HG02798 (cell line): Measurements from ENCODE around the gene CXCR3.
"Not testable (repeated sequence)": the region's sequence is repeated elsewhere in the genome, so short reads cannot be mapped to it uniquely, and the experiment has no call there.

ENCODE experiments used
- ATAC-seq: cut with Tn5 transposase; IDR thresholded peaks from one replicate; pipeline ENCODE4 v1.9.1; 2021; ENCODE audit warnings: mild to moderate bottlenecking; ENCODE audit not compliant: unreplicated experiment, poor library complexity

Gene CXCR3

DNA sequence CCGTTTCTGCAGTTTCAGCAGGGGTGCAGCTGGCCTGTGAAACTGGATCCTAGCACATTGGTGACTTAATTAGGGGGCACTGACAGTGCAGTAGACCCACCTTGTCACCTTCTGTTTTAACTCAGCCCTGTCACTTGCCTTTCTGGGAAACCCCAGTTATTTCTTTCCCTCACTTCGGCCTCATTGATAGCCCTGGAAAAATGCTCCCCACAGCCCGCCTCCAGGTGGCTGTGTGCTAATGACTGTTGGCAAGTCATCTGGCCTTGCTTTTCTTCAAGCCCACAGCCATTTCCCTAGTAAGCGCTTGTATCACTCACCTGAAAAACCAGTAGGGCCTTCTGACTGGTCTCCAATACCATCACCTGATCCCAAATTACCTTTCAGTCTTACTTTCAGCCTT, 3.3 kb downstream of the CXCR3 start:
- no peak for ATAC-seq

DNA sequence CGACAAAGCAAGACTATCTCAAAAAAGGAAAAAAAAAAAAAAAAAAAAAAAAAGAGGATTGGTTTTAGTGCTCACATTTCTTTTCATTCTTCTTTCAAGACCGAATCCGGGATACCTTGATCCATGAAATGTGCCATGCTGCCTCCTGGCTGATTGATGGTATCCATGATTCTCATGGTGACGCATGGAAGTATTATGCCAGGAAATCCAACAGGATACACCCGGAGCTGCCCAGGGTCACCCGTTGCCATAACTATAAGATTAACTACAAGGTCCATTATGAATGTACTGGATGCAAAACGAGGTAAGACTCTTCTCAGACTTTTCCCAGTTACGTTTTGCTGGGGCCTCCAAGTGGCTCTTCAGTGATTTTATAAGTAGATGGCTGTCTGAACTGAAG, 6.1 kb downstream of the CXCR3 start:
- ATAC-seq: no peak

DNA sequence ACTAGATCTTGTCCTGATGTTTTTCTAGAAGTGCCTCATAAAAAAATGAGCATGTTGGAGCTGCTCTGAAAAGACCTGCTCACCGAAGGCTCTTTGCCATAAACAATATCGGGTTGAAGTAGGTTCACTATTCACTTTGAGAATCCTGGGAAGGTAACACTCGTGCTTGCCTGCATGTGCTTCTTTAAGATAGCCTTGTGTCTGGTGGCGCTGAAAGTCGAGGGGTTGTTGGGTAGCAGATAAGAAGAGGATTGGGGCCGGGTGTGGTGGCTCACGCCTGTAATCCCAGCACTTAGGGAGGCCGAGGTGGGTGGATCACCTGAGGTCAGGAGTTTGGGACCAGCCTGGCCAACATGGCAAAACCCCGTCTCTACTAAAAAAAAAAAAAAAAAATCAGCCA, 6.6 kb downstream of the CXCR3 start:
- ATAC-seq: not testable (repeated sequence)

DNA sequence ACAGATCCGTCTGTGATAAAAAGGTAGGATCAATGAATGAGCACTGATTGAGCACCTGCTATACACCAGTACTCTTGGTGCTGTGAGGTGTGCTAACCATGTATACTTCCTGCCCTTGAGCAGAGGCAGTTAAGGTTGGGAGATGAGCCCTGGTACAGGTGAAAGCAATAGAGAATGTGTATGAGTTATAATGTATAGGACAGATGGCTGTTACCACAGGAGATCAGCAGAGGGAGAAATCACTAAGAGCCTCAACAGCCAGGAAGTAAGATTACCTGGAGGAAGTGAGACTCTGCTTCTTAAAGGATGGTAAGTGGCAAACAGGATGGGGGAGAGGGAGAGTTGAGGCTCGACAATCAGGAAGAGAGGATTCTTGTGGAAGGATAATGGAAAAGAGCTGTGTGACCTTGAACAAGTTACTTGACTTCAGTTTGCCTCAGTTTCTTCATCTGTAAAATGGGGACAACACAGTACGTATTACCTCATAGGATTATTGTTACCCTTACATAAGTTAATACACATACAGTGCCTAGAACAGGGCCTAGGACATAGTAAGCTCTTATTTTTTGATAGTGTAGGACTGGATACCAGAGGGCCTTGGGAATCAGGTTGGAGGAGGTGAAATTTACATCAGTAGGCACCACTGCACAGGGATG, 9.1 kb downstream of the CXCR3 start:
- no peak for ATAC-seq

DNA sequence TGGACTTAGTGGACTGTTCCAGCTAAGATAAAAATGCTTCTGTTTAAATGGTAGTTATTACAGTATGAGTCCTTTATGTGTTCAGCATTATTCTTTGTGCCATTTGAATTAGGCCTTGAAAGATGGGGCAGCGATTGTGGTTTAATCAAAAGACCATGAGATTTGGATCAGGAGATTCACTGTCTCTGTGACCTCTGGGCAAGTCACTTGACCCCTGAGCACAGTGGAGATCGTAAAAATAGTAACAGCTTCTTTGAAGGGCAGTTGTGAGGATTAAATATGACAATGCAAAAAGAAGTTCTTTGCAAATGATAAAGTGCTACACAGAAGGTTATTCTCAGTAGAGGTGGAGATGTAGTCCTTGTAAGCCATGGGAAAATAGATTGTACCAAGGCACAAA, 10.8 kb downstream of the CXCR3 start:
- ATAC-seq: no peak

DNA sequence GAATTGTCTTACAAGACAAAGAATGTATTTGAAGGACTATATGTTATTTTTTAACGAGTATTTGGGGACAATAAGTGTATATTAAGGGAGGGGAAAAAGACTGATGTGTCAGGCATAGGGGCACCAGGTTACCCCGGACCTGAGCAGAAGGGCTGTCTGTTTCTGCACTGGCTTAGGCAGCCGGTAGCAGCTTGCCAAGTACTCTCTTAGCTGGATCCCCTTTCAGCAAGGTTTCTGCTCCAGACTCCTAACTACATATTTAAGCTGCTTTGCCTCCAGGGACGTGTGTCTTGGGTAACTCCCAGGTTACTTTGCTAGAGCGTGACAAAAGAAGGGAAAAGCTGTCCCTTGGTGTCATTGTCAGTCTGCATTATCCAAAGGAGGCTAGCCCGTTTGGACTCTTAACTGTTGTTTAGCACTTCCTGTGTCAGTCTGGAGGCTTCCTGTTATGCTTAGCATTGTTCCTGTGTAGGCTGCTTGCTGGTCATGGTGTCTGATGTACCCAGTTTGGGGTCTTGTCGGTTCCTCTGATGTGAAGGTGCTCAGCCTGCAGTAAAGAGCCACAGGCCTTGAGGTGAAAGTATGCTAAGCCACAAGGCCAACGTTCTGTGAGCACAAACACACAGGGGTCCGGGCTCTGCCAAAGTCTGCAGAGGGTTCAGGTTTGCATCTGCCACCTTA, 11.6 kb downstream of the CXCR3 start:
- ATAC-seq: no peak

DNA sequence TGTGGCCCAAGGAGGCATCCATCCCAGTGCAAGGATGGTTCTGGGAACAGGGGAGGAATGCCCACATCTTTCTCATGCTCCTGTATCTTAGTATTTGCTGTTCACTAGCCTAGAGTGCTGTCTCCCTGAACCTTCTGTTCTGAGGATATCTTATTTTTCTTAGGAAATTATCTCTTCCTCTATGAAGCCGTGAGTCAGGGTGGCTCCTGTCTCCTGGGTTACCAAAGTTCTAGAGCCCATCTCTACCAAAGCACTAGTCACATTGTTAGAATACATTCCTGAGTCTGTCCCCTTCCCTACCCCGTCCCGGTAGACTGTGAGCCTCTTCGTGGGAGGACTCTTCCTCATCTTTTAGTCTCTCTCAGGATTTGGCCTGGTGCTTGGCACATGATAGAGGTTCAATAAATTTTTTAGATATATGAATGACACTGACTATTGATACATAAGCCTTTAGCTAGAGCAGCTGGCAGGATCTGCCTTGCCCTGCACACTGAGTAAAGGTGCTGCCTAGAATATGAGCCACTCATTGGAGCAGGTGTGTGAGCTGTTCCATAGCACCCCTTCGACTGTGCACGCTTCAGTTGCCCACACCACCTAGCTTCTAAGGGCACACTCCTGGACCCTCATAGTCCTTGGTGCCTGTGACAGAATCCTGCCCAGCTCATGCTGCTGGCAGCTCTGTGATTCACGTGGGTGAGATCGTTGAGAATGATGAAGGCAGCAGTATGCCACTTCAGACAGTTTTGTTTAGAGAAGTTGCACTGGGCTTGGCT, 13.3 kb downstream of the CXCR3 start:
- no peak for ATAC-seq

DNA sequence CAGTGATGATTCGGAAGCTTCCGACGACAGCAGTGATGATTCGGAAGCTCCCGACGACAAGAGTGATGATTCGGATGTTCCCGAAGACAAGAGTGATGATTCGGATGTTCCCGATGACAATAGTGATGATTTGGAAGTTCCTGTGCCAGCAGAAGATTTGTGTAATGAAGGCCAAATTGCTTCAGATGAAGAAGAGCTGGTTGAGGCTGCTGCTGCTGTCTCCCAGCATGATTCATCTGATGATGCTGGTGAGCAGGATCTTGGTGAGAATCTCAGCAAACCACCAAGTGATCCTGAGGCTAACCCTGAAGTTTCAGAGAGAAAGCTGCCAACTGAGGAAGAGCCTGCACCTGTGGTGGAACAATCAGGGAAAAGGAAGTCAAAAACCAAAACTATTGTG, 14.2 kb downstream of the CXCR3 start:
- ATAC-seq: no peak

DNA sequence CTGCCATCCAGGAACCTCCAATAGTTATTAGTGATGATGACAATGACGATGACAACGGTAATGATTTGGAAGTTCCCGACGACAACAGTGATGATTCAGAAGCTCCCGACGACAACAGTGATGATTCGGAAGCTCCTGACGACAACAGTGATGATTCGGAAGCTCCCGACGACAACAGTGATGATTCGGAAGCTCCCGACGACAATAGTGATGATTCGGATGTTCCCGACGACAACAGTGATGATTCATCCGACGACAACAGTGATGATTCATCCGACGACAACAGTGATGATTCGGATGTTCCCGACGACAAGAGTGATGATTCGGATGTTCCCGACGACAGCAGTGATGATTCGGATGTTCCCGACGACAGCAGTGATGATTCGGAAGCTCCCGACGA, 14.7 kb downstream of the CXCR3 start:
- ATAC-seq: no peak

DNA sequence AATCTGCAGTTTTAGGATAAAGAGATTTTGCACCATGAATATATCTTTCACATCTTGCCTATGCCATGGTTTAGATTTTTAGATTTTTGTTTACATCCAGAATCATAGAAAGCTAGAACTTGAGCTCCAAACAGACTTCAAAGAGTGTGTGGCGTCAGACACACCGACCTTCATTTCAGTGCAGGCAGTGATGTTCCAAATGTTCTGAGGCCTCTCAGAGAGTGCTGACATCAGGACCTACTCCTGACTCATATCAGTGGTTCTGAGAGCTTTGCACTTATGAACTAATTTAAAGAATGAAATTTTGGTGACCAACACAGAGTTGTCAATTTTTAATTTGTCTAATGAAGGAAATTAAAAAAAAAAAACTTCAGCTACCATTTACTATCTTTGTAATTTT, 18.3 kb downstream of the CXCR3 start:
- ATAC-seq: no peak

DNA sequence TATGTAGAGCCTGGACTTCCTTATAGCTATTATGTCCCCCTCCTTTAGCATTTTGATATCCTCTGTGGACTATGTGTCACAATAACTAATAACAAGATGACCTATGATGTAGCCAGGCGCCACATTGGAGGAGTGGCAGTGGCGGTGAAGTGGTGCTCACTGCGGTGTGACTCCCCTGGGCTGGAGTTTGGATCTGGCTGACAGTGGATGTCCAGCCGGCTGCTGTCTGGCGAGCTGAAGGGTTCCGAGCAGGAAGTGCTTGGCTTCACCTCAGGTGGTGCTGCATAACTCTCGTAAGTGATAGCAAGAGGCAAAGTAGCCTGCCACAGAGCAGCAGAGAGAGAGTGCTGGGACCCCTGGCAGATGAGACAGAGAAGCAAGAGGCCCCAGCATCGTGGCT, 25.1 kb downstream of the CXCR3 start:
- not testable (repeated sequence) for ATAC-seq

DNA sequence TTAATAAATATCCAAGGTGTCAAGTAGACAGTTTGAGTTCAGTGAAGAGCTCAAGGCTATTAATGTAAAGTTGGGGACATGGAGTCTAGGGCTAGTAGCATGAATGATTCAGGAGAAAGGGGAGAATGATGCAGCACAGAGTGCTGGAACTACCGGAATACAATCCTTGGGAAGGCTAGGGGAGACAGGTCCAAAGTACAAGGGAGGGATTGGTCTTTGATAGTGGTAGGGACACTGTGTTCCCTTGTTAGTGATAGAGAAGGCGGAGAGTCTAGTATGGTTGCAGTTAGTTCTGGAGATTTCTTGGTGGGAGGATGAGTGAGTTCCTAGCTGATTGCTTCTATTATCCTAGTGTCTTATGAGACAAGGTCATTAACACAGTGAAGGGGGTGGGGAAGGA, 31.4 kb downstream of the CXCR3 start:
- ATAC-seq: no peak

DNA sequence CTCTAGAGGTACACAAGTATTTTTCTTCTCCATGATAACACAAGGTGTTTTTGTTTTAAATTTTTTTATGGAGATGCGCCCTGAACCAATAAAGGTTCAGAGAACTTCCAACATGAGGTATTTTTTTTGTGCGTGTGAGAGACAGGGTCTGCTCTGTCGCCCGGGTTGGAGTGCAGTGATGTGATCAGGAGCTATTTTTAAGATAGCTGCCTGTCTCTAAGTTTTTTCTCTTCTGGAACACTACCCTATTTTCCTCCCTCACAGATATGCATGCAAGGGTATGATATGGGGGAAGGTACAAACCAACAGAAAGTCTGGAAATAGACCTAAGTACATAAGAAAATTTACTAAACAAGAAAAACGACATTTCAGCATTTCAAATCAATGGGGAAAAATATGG, 37.1 kb downstream of the CXCR3 start:
- no peak for ATAC-seq

DNA sequence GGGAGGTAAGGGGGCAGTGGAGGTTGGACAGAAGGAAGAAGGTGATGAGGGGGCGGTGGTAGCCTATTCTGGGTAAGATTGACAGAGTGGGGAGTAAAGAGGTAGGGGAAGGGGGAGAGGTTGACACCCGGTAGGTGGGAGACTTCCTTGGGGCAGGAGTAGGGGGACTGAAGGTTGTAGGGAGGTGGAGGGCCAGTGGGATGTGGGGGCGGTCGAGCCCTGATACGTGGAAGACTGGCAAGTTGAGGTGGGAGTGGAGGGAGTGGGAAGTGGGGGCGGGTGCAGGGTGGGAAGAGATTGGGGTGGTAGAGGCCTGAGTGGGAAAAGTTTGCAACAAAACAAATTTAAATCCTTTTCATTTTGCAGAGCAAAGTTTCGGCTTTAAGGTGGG, 38.3 kb downstream of the CXCR3 start:
- no peak for ATAC-seq

DNA sequence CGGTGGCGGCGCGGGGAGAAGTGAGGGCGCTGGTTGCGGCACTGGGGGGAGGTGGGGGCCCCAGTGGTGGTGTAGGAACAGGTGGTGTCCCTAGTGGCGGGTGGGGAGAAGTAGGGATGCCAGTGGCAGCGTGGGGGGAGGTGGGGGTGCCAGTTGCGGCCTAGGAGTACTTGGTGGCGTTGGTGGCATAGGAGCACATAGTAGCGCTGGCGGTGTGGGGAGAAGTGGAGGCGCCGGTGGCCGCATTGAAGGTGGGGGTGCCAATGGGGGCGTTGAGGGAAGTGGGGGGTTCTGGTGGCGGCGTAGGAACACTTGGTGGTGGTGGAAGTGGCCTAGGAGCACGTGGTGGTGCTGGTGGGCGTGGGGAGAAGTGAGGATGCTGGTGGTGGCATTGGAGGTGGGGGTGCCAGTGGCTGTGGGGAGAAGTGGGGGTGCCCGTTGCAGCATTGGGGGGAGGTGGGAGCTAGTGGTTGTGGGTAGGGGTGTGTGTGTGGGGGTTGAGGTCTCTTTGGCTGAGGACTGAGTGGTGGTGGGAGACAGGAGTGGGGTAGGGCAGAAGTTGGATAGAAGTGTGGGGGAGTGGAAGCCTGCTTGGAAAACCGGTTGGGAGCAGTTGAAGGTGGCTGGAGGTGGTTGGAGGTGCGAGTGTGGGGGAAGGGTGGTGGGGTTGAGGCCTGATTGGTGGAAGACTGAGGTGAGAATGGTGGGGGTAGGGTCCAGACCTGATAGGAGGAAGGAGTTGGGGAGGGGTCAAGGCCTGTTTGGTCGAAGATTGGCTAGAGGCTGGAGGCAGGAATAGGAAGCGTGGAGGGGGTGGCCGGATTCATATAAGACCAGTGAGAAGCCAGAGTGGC, 38.9 kb downstream of the CXCR3 start:
- ATAC-seq: no peak

DNA sequence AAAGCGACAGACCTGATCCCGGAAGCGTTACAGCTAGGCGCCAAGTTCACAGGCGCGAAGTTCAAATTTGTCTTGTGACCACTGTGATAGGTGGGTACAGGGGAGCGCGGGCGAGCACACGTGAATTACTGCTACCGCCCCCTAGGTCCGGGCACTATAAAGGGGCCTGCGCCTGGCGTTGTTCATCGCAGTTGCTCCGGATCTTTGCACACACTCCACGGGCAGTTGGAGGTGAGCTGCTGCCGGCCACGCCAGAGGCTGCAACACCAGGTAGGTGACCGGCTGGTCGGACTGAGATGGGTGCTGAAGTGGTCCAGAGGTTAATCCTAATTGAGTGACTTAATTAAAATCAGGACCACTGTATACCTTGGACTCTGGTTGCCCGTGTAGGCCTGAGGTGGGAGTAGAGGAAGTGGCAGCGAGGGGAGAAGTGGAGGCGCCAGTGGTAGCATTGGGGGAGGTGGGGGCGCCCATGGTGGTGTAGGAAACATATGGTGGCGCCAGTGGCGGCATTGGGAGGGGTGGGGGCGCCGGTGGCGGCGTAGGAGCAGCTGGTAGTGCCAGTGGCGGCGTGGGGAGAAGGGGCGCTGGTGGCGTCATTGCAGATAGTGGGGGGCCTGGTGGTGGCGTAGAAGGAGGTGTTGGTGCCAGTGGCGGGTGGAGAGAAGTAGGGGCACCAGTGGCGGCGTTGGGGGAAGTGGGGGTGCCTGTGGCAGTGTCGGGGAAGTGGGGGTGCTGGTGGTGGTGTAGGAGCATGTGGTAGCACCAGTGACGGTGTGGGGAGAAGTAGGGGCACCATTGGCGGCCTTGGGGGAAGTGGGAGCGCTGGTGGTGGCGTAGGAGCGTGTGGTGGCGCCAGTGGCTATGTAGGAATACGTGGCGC, 39.8 kb downstream of the CXCR3 start, which contains the start of gene GCNA:
Gene GCNA, plus strand, starts transcription at position 185 of the 883 bp plus-strand sequence. CDS start 2,385 bp downstream, outside the sequence.
- ATAC-seq: no peak

DNA sequence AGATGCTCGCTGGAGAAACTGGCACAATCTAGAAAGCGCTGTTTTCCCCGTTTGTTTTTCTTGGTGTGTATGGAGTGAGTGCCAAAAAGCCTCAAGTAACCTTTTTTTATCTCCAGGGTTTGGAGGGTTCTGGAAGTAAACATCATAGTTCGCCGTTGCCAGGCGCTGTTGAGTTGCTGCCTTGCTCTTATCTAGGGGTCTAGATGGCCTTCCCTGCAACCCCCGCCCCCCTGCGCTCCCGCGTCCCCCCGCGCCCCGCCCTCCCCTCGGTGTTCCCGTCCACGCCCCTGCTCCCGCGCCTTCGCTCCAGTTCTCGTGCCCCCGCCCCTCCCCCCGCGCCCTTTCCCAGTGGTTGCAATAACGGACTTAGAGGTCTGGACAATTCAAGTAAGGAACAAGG, 40.6 kb downstream of the CXCR3 start:
- ATAC-seq: no peak

DNA sequence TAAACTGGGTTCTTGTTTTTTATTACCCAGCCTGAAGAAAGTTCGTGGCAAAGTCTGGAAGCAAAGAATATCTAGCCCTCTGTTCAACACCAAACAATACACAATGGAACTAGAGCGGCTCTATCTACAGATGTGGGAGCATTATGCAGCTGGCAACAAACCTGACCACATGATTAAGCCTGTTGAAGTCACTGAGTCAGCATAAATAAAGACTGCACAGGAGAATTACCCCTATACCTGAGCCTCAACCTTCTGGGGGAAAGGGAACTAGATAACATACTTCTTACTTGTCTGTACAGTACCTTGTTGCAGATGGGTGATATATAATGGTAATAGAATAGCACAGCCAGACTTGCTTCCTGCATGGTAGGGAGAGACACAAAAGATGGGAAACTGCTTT, 44.7 kb downstream of the CXCR3 start:
- no peak for ATAC-seq

DNA sequence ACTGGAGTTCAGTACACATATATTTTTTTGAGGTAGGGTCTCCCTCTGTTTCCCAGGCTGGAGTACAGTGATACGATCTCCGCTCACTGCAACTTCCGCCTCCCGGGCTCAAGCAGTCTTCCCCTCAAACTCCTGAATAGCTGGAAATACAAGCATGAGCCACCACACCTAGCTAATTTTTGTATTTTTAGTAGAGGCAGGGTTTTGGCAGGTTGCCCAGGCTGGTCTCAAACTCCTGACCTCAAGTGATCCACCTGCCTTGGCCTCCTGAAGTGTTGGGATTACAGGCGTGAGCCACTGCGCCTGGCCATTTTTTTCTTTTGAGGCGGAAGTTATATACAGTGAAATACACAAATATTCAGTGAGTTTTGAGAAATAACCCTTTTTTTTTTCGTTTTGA, 46.9 kb downstream of the CXCR3 start:
- not testable (repeated sequence) for ATAC-seq
